GM19099 (cell line): Measurements from ENCODE around the gene PCNX4.

Source experiments
- POLR2A ChIP-seq: IDR thresholded peaks from 3 replicates; pipeline ENCODE4 v1.6.1; 2011; ENCODE audit warnings: low read depth; ENCODE audit not compliant: insufficient read length; ENCODE audit errors: extremely low read depth

Gene PCNX4

GRCh38 chr14:60206837-60207533 lies 115.3 kb downstream of the PCNX4 start:
- no peak for TF ChIP-seq POLR2A

DNA sequence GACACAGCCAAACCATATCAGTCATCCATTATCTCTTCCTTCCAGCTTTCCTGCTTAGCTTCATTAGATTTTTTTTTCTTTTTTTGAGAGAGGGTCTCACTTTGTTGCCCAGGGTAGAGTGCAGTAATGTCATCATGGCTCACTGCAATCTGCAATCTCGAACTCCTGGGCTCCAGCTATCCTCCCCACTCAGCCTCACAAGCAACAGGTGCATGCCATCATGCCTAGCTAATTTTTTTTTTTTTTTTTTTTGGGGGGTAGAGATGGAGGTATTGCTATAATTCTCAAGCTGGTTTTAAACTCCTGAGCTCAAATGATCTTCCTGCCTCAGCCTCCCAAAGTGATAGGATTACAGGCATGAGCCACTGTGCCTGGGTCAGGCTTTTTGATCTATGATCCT lies 119.0 kb downstream of the PCNX4 start:
- no peak for TF ChIP-seq POLR2A

DNA sequence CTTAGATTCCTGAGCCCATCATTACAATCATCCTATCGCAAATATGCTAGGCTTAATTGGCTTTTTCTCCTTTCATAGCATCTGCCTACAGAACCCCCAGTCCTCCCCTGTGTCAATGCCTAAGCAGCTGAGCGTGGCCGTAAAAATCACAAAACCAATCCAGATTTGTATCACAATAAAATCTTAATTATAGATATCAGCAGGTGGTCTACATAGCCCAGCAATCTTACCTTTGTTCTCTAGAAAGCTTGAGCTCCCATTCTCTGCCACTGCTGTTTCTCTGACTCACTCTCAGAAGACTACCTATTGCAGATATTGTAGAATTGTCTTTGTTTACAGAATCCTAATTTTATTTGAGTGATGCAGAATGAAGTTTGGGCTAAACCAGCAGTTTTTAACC lies 119.4 kb downstream of the PCNX4 start:
- TF ChIP-seq POLR2A: no peak

DNA sequence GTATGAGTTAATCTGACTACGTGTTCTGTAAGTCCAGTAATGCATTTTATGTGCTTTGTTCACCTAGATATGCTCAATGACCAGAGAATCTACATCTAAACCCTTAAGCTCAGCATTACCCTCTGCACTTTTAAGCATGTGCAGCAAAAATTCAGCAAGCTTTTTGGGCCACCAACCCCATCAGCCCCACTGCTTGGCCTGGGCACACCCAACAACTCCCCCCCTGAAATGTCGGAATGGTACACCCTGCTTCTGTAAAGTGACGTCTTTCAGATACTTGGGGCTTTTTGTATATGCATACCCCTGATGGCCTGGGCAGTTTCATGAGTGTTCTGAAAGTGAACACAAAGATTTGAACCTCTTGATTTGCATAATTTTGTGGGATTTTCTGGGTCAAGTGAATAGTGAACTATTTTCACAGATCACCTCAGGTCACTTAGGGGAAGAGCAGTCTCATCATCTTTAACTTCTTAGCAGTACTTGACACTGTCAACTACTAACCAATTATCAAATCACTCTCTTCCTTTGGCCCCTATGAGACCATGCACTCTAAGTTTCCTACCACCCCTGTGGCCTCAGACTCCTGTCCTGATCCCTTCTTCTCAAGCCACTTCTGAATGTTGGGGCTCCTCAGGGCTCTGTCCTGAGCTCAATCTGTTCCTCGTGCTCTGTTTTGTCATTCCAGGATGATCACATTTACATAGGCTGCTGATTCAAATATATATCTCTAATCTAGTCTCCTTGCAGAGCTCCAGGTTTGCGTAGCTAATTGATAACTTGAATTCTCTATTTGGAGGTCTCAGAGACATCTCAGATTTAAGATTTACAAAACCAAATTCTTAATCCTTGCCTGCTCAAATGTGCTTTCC lies 121.0 kb downstream of the PCNX4 start:
- TF ChIP-seq POLR2A: no peak

GRCh38 chr14:60214003-60214402 lies 122.3 kb downstream of the PCNX4 start:
- no peak for TF ChIP-seq POLR2A

DNA sequence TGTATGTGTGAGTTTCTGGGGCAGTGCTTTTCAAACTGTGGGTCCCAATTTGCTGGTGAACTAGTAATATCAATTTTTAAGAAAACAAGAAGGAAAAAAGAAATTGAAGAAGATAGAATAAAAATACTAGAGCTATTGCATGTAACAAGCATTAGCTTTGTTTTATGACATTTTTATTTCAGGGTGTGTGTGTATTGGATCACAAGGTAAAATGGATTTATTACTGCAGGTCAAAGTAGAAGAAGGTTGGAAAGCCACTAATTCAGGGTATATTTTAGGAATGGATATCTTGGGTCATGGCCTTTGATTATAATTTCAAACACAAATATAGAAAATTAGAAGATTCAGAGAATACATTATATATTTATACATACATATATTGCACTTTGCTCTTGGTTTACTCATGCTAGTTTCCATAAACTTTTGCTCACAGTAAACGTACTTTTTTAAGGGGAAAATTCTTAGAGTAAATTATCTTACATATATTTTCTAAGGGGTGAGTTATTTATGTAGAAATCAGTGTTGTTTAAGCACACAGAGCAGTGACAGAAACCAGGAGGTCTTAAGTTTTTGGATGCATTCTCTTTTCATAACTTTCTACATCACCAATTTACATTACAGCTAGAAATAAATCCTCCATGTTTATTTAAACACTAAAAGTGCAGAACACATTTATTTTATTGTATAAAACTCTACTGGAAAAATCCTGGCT lies 122.8 kb downstream of the PCNX4 start:
- no peak for TF ChIP-seq POLR2A

- no peak for TF ChIP-seq POLR2A
Observed at GRCh38 chr14:60215127-60215444, 123.4 kb downstream of the PCNX4 start.

DNA sequence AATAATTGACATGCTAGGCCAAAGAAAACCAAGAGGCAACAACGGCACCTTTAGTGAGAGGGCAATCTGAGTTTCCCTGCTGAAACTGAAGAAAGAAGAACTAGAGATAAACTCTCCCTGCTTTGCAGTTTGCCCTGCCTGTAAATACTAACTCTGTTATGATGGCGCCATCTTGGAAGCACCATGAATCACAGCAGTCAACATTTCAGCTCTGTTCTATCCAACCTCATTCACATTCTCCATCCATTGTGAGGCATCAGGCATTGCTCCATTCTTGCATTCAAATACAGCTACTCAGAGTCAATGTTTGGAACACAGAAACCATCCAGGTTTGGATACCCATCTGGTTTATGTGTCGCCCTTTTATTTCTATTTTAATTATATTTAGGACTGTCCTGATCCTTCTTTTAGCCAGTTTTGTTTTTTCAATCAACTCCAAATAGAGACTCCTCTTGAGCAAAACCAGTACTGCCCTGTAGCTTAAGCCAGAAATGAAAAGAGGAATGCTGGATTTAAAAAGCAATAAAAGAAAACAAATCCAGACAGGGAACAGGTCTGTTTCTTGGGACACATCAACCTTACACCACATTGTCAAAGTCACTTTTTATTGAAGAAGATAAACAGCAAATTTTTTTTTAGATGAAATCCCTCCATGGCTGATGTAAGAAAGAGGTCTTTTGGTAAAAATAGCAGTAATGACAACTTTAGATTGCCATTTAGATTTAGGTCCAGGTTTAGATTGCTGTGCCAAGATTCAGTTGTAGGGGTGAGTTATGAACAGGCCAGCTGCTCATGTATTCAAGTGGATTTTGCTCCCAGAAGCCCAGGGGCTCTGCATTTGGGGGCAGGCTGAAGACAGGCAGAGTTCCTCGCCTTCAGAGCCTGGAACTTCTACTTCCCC lies 124.0 kb downstream of the PCNX4 start:
- TF ChIP-seq POLR2A: no peak

- TF ChIP-seq POLR2A: no peak
Observed at GRCh38 chr14:60217713-60218112, 126.0 kb downstream of the PCNX4 start.
